ENCODE measurements around the gene OTUB1.

DNA sequence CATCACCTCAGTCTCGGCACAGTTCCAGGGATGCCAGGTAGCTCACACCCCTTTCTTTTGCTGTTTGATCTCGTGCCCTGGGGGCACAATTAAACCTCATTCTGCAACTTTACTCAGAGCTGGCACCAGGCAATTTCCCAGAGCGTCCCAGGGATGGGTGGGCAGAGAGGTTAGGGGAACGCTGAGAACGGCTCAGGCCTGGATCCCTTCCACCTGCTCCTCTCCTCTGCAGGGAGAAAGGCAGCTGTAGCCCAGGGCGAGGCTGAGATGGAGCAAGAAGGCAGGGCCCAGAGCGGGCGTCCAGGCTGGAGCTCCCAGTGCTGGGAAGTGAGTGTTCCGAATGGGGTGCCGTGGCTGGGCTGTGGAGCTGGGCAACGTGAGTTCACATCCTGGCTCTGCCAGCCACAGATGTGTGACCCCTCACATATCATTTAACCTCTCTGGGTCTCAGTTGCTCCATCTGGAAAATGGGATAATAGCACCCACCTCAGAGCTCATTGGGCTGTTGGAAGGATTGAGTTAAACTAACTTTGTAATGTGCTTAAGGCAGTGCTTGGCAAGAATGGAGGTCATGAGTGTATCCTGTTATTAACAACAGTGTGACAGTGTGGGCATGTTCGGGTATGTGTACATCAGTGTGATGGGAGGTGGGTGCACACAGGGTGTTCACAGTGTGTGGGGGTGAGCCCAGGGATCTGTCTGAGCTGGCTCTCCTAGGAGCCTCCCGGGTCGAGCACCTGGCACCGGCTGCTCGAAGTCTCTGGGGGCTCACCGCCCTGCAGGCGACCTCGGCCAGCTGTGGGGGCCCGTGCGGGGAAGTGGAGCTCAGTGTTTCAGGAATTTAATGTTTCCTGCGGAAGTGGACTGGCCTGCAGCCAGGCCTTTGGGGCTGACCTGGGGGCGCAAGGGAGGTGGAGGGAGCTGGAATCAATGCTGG lies 15.5 kb downstream of the OTUB1 start:
- TF ChIP-seq, protein P1, sequence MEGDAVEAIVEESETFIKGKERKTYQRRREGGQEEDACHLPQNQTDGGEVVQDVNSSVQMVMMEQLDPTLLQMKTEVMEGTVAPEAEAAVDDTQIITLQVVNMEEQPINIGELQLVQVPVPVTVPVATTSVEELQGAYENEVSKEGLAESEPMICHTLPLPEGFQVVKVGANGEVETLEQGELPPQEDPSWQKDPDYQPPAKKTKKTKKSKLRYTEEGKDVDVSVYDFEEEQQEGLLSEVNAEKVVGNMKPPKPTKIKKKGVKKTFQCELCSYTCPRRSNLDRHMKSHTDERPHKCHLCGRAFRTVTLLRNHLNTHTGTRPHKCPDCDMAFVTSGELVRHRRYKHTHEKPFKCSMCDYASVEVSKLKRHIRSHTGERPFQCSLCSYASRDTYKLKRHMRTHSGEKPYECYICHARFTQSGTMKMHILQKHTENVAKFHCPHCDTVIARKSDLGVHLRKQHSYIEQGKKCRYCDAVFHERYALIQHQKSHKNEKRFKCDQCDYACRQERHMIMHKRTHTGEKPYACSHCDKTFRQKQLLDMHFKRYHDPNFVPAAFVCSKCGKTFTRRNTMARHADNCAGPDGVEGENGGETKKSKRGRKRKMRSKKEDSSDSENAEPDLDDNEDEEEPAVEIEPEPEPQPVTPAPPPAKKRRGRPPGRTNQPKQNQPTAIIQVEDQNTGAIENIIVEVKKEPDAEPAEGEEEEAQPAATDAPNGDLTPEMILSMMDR (IDR thresholded peaks at IDR 0.05) = no peak
- no peak for TF ChIP-seq POLR2A (IDR thresholded peaks at IDR 0.05)

All from heart left ventricle (tissue), 13 donors.